Measurements from ENCODE around the gene HORMAD2. TPM values are rescaled to one million over a fixed set of nuclear protein-coding genes. Genes with fewer than 3 reads are reported as not detected.
"Not testable (repeated sequence)": the region's sequence is repeated elsewhere in the genome, so short reads cannot be mapped to it uniquely, and the experiment has no call there.

HORMAD2 gene
- total RNA-seq, 1 experiment from 2014 or later, result not detected

DNA sequence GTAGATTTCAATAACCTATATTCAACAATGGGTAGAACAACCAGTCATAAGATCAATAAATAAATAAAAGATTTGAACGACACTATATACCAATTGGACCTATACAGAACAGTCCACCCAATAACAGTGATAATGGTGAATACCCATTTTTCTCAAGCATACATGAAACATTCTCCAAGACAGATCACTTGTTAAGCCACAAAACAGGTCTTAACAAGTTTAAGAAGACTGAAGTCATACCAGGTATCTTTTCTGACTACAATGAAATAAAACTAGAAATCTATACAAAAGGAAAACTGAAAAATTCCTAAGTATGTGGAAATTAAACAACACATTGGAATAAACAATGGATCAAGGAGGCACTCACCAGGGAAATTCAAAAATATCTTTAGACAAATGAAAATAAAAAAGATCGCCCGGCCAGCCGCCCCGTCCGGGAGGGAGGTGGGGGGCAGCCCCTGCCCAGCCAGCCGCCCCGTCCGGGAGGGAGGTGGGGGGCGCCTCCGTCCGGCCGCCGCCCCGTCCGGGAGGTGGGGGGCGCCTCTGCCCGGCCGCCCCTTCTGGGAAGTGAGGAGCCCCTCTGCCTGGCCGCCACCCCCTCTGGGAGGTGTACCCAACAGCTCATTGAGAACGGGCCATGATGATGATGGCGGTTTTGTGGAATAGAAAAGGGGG is 20.8 kb upstream of the HORMAD2 start:
- ATAC-seq; CTCF ChIA-PET; DNase-seq (ENCODE audit: low spot score); H3K27me3 Mint-ChIP-seq (ENCODE audit: low read depth); POLR2A ChIA-PET; H3K4me3 Mint-ChIP-seq; H3K4me1 Mint-ChIP-seq; H3K27ac Mint-ChIP-seq: not testable (repeated sequence)
- Mint-ChIP-seq H3K36me3 (peaks cover 16% of the 10 kb centered on the region), H3K9me3 (peaks cover 30% of the 10 kb centered on the region)

DNA sequence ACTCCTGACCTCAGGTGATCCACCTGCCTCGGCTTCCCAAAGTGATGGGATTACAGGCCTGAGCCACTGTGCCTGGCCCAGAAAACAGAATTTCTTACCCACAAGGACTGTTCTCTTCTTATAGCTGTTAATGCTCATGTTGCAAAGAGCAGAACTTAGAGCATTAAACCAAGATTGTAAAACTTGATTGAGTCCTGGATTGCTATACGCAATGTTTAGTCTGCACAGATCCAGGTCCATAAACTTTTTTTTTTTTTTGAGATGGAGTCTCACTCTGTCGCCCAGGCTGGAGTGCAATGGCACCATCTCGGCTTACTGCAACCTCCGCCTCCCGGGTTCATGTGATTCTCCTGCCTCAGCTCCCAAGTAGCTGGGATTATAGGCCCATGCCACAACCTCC is 19.2 kb upstream of the HORMAD2 start:
- H3K4me3 Mint-ChIP-seq; H3K4me1 Mint-ChIP-seq; ATAC-seq; H3K27me3 Mint-ChIP-seq (ENCODE audit: low read depth); H3K27ac Mint-ChIP-seq; POLR2A ChIA-PET; DNase-seq (ENCODE audit: low spot score): not testable (repeated sequence)
- Mint-ChIP-seq H3K36me3 (peaks cover 21% of the 10 kb centered on the region), H3K9me3 (peaks cover 41% of the 10 kb centered on the region)
- CTCF ChIA-PET, result interaction anchor here (0.7 kb wide), 1 partner anchor 117 kb away, joined by 3 read pairs; no protein-coding TSS in a partner anchor

DNA sequence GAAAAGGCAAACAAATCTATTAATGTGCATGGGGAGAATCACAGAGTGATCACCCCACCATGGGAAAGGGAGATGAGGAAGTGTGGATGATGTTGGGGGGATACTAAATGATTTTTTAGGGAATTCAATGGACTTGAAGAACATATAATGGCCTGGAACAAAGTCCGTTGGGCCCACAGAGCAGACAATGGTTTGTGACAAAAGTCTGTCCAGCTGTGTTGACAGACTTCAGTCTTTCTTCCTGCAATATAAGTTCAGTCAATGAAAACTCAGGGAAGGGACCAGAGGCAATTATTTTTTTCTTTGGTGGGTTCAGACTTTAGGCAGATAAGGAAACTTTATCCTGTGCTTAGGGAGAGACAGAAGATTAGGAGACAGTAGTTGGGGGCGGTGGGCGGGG is 18.0 kb upstream of the HORMAD2 start:
- Mint-ChIP-seq H3K27ac (no peak overlapping the region), H3K4me3 (no peak overlapping the region), H3K36me3 (peaks cover 21% of the 10 kb centered on the region), H3K27me3 (ENCODE audit: low read depth) (peaks cover 4% of the 10 kb centered on the region; the same call in 1 of the 2 replicates), H3K9me3 (peaks cover 37% of the 10 kb centered on the region), H3K4me1 (no peaks in the 10 kb centered on the region)
- no peak for TF ChIP-seq SOX15 (CRISPR knock-in tag; IDR thresholded peaks at IDR 0.05)
- TF ChIP-seq, protein P1, sequence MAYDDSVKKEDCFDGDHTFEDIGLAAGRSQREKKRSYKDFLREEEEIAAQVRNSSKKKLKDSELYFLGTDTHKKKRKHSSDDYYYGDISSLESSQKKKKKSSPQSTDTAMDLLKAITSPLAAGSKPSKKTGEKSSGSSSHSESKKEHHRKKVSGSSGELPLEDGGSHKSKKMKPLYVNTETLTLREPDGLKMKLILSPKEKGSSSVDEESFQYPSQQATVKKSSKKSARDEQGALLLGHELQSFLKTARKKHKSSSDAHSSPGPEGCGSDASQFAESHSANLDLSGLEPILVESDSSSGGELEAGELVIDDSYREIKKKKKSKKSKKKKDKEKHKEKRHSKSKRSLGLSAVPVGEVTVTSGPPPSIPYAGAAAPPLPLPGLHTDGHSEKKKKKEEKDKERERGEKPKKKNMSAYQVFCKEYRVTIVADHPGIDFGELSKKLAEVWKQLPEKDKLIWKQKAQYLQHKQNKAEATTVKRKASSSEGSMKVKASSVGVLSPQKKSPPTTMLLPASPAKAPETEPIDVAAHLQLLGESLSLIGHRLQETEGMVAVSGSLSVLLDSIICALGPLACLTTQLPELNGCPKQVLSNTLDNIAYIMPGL (CRISPR knock-in tag; IDR thresholded peaks at IDR 0.05), result no peak
- TF ChIP-seq, protein P2, sequence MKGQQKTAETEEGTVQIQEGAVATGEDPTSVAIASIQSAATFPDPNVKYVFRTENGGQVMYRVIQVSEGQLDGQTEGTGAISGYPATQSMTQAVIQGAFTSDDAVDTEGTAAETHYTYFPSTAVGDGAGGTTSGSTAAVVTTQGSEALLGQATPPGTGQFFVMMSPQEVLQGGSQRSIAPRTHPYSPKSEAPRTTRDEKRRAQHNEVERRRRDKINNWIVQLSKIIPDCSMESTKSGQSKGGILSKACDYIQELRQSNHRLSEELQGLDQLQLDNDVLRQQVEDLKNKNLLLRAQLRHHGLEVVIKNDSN (CRISPR knock-in tag; IDR thresholded peaks at IDR 0.05), result no peak
- no peak for TF ChIP-seq HMGA2 (CRISPR knock-in tag; IDR thresholded peaks at IDR 0.05)
- TF ChIP-seq ZNF232 (CRISPR knock-in tag; IDR thresholded peaks at IDR 0.05), result no peak
- no peak for TF ChIP-seq EMX1 (CRISPR knock-in tag; IDR thresholded peaks at IDR 0.05)
- TF ChIP-seq NFATC4 (CRISPR knock-in tag; IDR thresholded peaks at IDR 0.05), result no peak
- no peak for TF ChIP-seq TEAD1 (CRISPR knock-in tag; IDR thresholded peaks at IDR 0.05)
- TF ChIP-seq, protein P3, sequence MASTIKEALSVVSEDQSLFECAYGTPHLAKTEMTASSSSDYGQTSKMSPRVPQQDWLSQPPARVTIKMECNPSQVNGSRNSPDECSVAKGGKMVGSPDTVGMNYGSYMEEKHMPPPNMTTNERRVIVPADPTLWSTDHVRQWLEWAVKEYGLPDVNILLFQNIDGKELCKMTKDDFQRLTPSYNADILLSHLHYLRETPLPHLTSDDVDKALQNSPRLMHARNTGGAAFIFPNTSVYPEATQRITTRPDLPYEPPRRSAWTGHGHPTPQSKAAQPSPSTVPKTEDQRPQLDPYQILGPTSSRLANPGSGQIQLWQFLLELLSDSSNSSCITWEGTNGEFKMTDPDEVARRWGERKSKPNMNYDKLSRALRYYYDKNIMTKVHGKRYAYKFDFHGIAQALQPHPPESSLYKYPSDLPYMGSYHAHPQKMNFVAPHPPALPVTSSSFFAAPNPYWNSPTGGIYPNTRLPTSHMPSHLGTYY (CRISPR knock-in tag; IDR thresholded peaks at IDR 0.05), result no peak
- TF ChIP-seq MXD4 (CRISPR knock-in tag; IDR thresholded peaks at IDR 0.05; ENCODE audit: borderline replicate concordance), result no peak
- no peak for TF ChIP-seq GABPB1 (CRISPR knock-in tag; IDR thresholded peaks at IDR 0.05)
- TF ChIP-seq, protein P4, sequence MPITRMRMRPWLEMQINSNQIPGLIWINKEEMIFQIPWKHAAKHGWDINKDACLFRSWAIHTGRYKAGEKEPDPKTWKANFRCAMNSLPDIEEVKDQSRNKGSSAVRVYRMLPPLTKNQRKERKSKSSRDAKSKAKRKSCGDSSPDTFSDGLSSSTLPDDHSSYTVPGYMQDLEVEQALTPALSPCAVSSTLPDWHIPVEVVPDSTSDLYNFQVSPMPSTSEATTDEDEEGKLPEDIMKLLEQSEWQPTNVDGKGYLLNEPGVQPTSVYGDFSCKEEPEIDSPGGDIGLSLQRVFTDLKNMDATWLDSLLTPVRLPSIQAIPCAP (CRISPR knock-in tag; IDR thresholded peaks at IDR 0.05), result no peak
- no peak for TF ChIP-seq GRHL2 (CRISPR knock-in tag; IDR thresholded peaks at IDR 0.05; ENCODE audit: insufficient replicate concordance, severe bottlenecking)
- no peak for TF ChIP-seq OVOL2 (CRISPR knock-in tag; IDR thresholded peaks at IDR 0.05; ENCODE audit: borderline replicate concordance)
- no peak for TF ChIP-seq CREB1 (CRISPR knock-in tag; IDR thresholded peaks at IDR 0.05)
- TF ChIP-seq, protein P5, sequence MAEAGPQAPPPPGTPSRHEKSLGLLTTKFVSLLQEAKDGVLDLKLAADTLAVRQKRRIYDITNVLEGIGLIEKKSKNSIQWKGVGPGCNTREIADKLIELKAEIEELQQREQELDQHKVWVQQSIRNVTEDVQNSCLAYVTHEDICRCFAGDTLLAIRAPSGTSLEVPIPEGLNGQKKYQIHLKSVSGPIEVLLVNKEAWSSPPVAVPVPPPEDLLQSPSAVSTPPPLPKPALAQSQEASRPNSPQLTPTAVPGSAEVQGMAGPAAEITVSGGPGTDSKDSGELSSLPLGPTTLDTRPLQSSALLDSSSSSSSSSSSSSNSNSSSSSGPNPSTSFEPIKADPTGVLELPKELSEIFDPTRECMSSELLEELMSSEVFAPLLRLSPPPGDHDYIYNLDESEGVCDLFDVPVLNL (CRISPR knock-in tag; IDR thresholded peaks at IDR 0.05; ENCODE audit: borderline replicate concordance, low read depth), result no peak
- TF ChIP-seq, protein P6, sequence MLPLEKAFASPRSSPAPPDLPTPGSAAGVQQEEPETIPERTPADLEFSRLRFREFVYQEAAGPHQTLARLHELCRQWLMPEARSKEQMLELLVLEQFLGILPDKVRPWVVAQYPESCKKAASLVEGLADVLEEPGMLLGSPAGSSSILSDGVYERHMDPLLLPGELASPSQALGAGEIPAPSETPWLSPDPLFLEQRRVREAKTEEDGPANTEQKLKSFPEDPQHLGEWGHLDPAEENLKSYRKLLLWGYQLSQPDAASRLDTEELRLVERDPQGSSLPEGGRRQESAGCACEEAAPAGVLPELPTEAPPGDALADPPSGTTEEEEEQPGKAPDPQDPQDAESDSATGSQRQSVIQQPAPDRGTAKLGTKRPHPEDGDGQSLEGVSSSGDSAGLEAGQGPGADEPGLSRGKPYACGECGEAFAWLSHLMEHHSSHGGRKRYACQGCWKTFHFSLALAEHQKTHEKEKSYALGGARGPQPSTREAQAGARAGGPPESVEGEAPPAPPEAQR (CRISPR knock-in tag; IDR thresholded peaks at IDR 0.05), result no peak
- no peak for TF ChIP-seq MYBL2 (CRISPR knock-in tag; IDR thresholded peaks at IDR 0.05)
- ChIA-PET POLR2A (no interaction called here), CTCF (no interaction called here)
- ATAC-seq (no peak), DNase-seq (ENCODE audit: low spot score) (no peak)
